Breast epithelium (tissue), 4 donors: ENCODE results near the gene HAPLN2. TPM values are rescaled to one million over a fixed set of nuclear protein-coding genes. Genes with fewer than 3 reads are reported as not detected.

Experiments used
- DNase-seq, 2 donors: peaks; one replicate each; pipeline ENCODE4 v3.0.0-alpha.2; 2019; ENCODE audit warnings: low spot score in 2 of 2
- H3K27ac ChIP-seq, 2 donors: fragments of 200-600 bp; sonication (generic) in 1 of 2; one replicate each; pipeline ENCODE4 v1.5.1; 2016 to 2019; ENCODE audit warnings: mild to moderate bottlenecking in 1 of 2
- H3K27me3 ChIP-seq, 2 donors: fragments of 200-600 bp; sonication (generic) in 1 of 2; one replicate each; pipeline versions ENCODE4 v1.5.1 to v1.6.0; 2017 to 2019; ENCODE audit warnings: control low read depth in 1 of 2, mild to moderate bottlenecking in 1 of 2
- H3K36me3 ChIP-seq: fragments of 200-600 bp; one replicate; pipeline ENCODE4 v1.5.1; 2019
- H3K4me1 ChIP-seq, 2 donors: fragments of 200-600 bp; sonication (generic); one replicate each; pipeline ENCODE4 v1.5.1; 2016 to 2019; ENCODE audit warnings: control low read depth in 1 of 2
- H3K4me3 ChIP-seq, 3 donors: fragments of 200-600 bp; sonication (generic); 1 replicate in 2 of 3; 2 replicates in 1 of 3; pipeline ENCODE4 v1.5.1; 2016 to 2019; ENCODE audit warnings: mild to moderate bottlenecking in 3 of 3, moderate library complexity in 2 of 3
- H3K9me3 ChIP-seq, 2 donors: fragments of 200-600 bp; sonication (generic) in 1 of 2; one replicate each; pipeline ENCODE4 v1.5.1; 2016 to 2019; ENCODE audit warnings: control low read depth in 1 of 2
- CTCF ChIP-seq, 3 donors: fragments of 450-650 bp; IDR thresholded peaks; one replicate each; pipeline ENCODE4 v1.5.1; 2016 to 2017; ENCODE audit warnings: antibody characterized with exemption in 3 of 3, mild to moderate bottlenecking in 3 of 3, moderate library complexity in 3 of 3
- POLR2A ChIP-seq: fragments of 450-650 bp; IDR thresholded peaks from one replicate; pipeline ENCODE4 v1.6.1; 2016; ENCODE audit warnings: antibody characterized with exemption, mild to moderate bottlenecking, moderate library complexity
- POLR2AphosphoS5 ChIP-seq, 3 donors: sonication (generic); formaldehyde crosslinking; IDR thresholded peaks; one replicate each; pipeline ENCODE4 v1.6.1; 2017; ENCODE audit warnings: antibody characterized with exemption in 3 of 3
- intact Hi-C: fragments of 100-400 bp; cut with DNase I; formaldehyde crosslinking; loops from one replicate; pipeline ENCODE4 v1.15.1; 2023; ENCODE audit warnings: low total_unique reads
- total RNA-seq, 3 donors: library from RNA; depleted of rRNA; stranded (reverse); fragments of >200 nt; gene quantifications; one replicate each; pipeline ENCODE4 v1.1.0, GENCODE V29; 2016

HAPLN2 gene
- total RNA-seq, 3 donors from 2014 or later: not detected

- H3K27ac ChIP-seq: no peak overlapping the region
- no peak overlapping the region for H3K4me3 ChIP-seq
- H3K36me3 ChIP-seq: no peaks in the 10 kb centered on the region
- no peaks in the 10 kb centered on the region for H3K9me3 ChIP-seq
- TF ChIP-seq POLR2A (no peak), POLR2AphosphoS5 (IDR thresholded peaks at IDR 0.05) (no peak), CTCF (IDR thresholded peaks at IDR 0.05) (no peak)
- no peak for DNase-seq
- no peaks in the 10 kb centered on the region for H3K27me3 ChIP-seq
- intact Hi-C loops: loop anchor here (5.0 kb wide), 1 partner anchor 677 kb away; no protein-coding TSS in a partner anchor
- peaks cover 0 to 7% of the 10 kb centered on the region in 2 donors for H3K4me1 ChIP-seq
Measured at GRCh38 chr1:156594190-156594589, 25.0 kb upstream of the HAPLN2 start.

DNA sequence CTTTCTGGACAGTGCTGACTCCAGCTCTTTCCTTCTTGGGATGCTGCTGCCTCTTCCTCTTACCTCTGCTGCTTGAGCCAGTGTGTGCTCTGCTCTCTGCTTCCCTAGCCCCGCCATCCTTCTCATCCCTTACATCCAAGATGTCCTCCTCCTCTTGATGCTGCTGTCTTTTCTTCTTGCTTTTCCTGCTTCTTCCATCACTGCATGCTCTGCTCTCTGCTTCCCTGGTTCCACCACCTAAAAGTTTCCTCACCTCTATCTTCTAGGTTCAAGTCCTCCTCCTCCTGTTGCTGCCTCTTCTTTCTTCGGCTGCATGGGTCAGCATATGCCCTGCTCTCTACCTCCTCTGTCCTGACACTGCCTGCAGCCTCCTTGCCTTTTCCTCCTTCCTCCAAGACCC is 24.2 kb upstream of the HAPLN2 start:
- no peaks in the 10 kb centered on the region for H3K27me3 ChIP-seq
- intact Hi-C loops: no loop called here
- no peaks in the 10 kb centered on the region for H3K9me3 ChIP-seq
- DNase-seq: no peak
- no peak overlapping the region for H3K27ac ChIP-seq
- H3K36me3 ChIP-seq: no peaks in the 10 kb centered on the region
- H3K4me3 ChIP-seq: no peak overlapping the region
- H3K4me1 ChIP-seq: peaks cover 0 to 7% of the 10 kb centered on the region in 2 donors
- TF ChIP-seq POLR2AphosphoS5 (IDR thresholded peaks at IDR 0.05) (no peak), POLR2A (no peak), CTCF (IDR thresholded peaks at IDR 0.05) (no peak)

DNA sequence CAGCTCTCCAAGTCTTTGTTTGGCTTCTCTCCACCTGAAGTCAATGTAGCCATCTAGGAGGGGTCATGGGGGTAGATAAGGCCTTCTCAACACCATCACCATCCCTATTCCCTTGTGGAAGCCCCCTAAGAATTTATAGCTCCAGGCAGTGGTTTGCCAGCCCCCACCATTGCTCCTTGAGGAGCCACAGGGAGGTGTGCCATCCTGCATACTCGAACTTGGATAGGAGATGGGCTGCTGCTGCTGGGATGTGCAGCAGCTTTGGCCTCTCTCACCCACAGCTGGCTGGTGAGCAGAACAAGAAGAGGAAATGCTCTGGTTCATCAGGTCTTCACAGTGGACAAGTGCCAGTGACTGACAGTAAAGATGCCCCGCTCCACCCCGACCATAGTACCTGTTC is 22.8 kb upstream of the HAPLN2 start:
- H3K9me3 ChIP-seq: no peaks in the 10 kb centered on the region
- TF ChIP-seq POLR2A (no peak), POLR2AphosphoS5 (IDR thresholded peaks at IDR 0.05) (no peak), CTCF (IDR thresholded peaks at IDR 0.05) (no peak)
- intact Hi-C loops: no loop called here
- H3K36me3 ChIP-seq: no peaks in the 10 kb centered on the region
- no peak for DNase-seq
- H3K27ac ChIP-seq: no peak overlapping the region
- peaks cover 6 to 7% of the 10 kb centered on the region in 2 donors for H3K4me1 ChIP-seq
- H3K27me3 ChIP-seq: no peaks in the 10 kb centered on the region
- no peak overlapping the region for H3K4me3 ChIP-seq

- no peaks in the 10 kb centered on the region for H3K36me3 ChIP-seq
- no peak overlapping the region for H3K27ac ChIP-seq
- no peaks in the 10 kb centered on the region for H3K9me3 ChIP-seq
- H3K4me1 ChIP-seq: peaks cover 0 to 6% of the 10 kb centered on the region in 2 donors
- TF ChIP-seq POLR2A: no peak
- no peak for TF ChIP-seq POLR2AphosphoS5 (IDR thresholded peaks at IDR 0.05)
- TF ChIP-seq CTCF (IDR thresholded peaks at IDR 0.05): no peak
- H3K27me3 ChIP-seq: no peaks in the 10 kb centered on the region
- intact Hi-C loops: no loop called here
- no peak overlapping the region for H3K4me3 ChIP-seq
- no peak for DNase-seq
Measured at GRCh38 chr1:156598125-156598524, 21.1 kb upstream of the HAPLN2 start.

DNA sequence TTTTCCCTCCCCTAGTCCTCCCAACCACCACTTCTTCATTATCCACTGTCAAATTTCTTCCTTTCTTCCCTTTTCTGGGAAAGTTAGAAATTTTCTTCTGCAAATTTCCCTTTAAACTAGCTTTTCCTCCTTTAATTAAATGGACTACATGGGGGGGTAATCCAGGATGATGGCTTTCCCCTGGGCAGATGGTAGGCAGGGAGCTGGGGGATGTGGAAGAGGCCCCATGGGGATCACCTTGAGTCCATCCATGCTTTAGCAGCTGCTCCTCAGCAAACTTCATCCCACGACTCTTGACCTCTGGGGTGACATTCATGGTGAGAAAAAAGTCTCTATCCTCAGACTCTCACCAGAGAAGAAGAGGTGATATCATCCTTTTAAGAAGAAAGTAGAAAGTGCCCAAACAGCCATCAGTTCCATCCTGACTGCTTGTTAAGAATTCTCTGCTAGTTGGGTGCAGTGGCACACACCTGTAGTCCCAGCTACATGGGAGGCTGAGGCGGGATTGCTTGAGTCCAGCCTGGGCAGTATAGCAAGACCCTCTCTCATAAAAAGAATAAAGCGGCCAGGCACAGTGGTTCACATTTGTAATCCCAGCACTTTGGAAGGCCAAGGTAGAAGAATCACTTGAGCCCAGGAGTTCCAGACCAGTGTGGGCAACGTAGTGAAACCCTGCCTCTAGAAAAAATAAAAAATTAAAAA is 20.3 kb upstream of the HAPLN2 start:
- TF ChIP-seq CTCF (IDR thresholded peaks at IDR 0.05): no peak
- no peak for TF ChIP-seq POLR2AphosphoS5 (IDR thresholded peaks at IDR 0.05)
- TF ChIP-seq POLR2A: no peak
- Histone ChIP-seq H3K9me3 (no peaks in the 10 kb centered on the region), H3K27ac (no peak overlapping the region), H3K27me3 (no peaks in the 10 kb centered on the region), H3K4me3 (no peak overlapping the region), H3K4me1 (peaks cover 0 to 6% of the 10 kb centered on the region in 2 donors), H3K36me3 (no peaks in the 10 kb centered on the region)
- intact Hi-C loops: no loop called here
- no peak for DNase-seq
